Hepatocyte (in vitro differentiated cells): ENCODE results near the gene BAHCC1. TPM values are rescaled to one million over a fixed set of nuclear protein-coding genes. Genes with fewer than 3 reads are reported as not detected.
A peak's percentile ranks its signal among the peaks of the same experiment; 100 is the strongest.

Source experiments
- DNase-seq: peaks from one replicate; pipeline ENCODE4 v3.0.0-alpha.2; 2016; ENCODE audit warnings: low spot score
- H2AFZ ChIP-seq: fragments of 200-600 bp; sonication (generic); 2 replicates; pipeline ENCODE4 v1.6.0; 2016; ENCODE audit warnings: antibody characterized with exemption, mild to moderate bottlenecking
- H3K27ac ChIP-seq: fragments of 200-600 bp; sonication (generic); 2 replicates; pipeline ENCODE4 v1.5.1; 2016; ENCODE audit warnings: mild to moderate bottlenecking
- H3K27me3 ChIP-seq: fragments of 200-600 bp; sonication (generic); 2 replicates; pipeline ENCODE4 v1.6.1; 2016
- H3K36me3 ChIP-seq: fragments of 200-600 bp; sonication (generic); replicated peaks from 2 replicates; pipeline ENCODE4 v1.5.1; 2016; ENCODE audit warnings: low read depth; ENCODE audit not compliant: insufficient read depth
- H3K4me1 ChIP-seq: fragments of 200-600 bp; sonication (generic); 2 replicates; pipeline ENCODE4 v1.5.1; 2016; ENCODE audit warnings: mild to moderate bottlenecking, moderate library complexity; ENCODE audit not compliant: insufficient read depth
- H3K4me2 ChIP-seq: fragments of 200-600 bp; sonication (generic); 2 replicates; pipeline ENCODE4 v1.6.0; 2016
- H3K4me3 ChIP-seq: fragments of 200-600 bp; sonication (generic); 2 replicates; pipeline ENCODE4 v1.5.1; 2016; ENCODE audit warnings: mild to moderate bottlenecking
- H3K79me2 ChIP-seq: fragments of 200-600 bp; sonication (generic); 2 replicates; pipeline ENCODE4 v1.6.0; 2017; ENCODE audit warnings: mild to moderate bottlenecking
- H3K9me2 ChIP-seq: fragments of 200-600 bp; sonication (generic); replicated peaks from 2 replicates; pipeline ENCODE4 v1.6.0; 2017; ENCODE audit warnings: mild to moderate bottlenecking; ENCODE audit not compliant: insufficient read depth
- H3K9me3 ChIP-seq: fragments of 200-600 bp; sonication (generic); 2 replicates; pipeline ENCODE4 v1.5.1; 2016; ENCODE audit warnings: low read depth, mild to moderate bottlenecking
- H4K20me1 ChIP-seq: fragments of 200-600 bp; sonication (generic); 2 replicates; pipeline ENCODE4 v1.6.0; 2016; ENCODE audit warnings: mild to moderate bottlenecking; ENCODE audit not compliant: insufficient read depth, poor library complexity, severe bottlenecking
- EZH2 ChIP-seq: fragments of 200-600 bp; sonication (generic); IDR thresholded peaks from 2 replicates; pipeline ENCODE4 v1.6.1; 2016; ENCODE audit warnings: antibody characterized with exemption, mild to moderate bottlenecking, borderline replicate concordance
- EZH2phosphoT487 ChIP-seq: fragments of 200-600 bp; sonication (generic); IDR thresholded peaks from one replicate; pipeline ENCODE4 v1.6.1; 2018; ENCODE audit warnings: antibody characterized with exemption, mild to moderate bottlenecking, low read depth, moderate library complexity; ENCODE audit not compliant: unreplicated experiment, severe bottlenecking
- WGBS: methylation state at CpG from one replicate; pipeline ENCODE4 v1.1.6; 2016; ENCODE audit warnings: low lambda C conversion rate; ENCODE audit errors: missing lambda C conversion rate; 5-methylcytosine and 5-hydroxymethylcytosine counted together
- polyA plus RNA-seq: library from polyadenylated mRNA; unstranded; fragments of >200 nt; fragmentation: Nextera tagmentation; extraction: Ambion mirVana; gene quantifications from 2 replicates; pipeline ENCODE4 v1.2.1, GENCODE V29; 2016
- total RNA-seq: library from RNA; depleted of rRNA; stranded (reverse); fragments of >200 nt; gene quantifications from 2 replicates; pipeline ENCODE4 v1.2.3, GENCODE V29; 2014
- TF ChIP-seq, protein P1 (sequence below): fragments of 200-600 bp; sonication (generic); IDR thresholded peaks from 2 replicates; pipeline ENCODE4 v1.5.1; 2016; ENCODE audit warnings: antibody characterized with exemption, mild to moderate bottlenecking; ENCODE audit not compliant: poor library complexity

BAHCC1 gene
- total and polyA plus RNA-seq, 2 experiments from 2014 or later, result 6.4 to 6.6 TPM

DNA sequence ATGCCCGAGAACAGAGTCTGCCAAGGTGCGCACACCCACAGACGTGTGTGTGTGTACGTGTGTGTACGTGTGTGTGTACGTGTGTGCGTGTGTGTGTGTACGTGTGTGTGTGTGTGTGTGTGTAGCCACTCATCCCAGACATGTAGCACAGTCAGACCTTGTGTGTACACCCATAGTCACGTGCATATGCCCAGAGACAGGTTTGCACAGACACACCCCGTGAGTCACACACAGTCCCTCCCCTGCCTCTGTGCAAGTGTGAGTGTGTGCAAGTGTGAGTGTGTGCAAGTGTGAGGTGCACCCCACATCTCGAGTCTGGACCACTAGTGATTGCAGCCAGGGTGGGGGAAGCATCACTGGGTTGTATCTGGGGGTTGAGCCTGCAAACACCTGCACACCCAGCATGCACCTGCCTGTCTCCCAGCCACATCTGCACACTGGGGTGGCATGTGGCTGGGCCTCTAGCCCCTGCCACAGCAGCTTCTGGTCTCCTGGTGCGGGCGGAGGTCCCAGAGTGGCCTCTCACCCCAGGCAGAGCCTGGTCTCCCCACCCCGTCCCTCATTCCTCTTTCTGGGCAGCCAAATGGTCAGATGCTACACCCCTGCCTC, 23.6 kb downstream of the BAHCC1 start:
- peaks cover 55% of the 10 kb centered on the region for H3K79me2 ChIP-seq
- H3K27me3 ChIP-seq, result no peaks in the 10 kb centered on the region
- H3K9me2 ChIP-seq, result no peaks in the 10 kb centered on the region
- H3K4me2 ChIP-seq, result peak overlapping the region; percentile 83
- no peaks in the 10 kb centered on the region for H3K9me3 ChIP-seq
- H2AFZ ChIP-seq, result no peak overlapping the region
- peak overlapping the region; percentile 95 for H3K27ac ChIP-seq
- no peak for DNase-seq
- H3K36me3 ChIP-seq, result no peaks in the 10 kb centered on the region
- H4K20me1 ChIP-seq, result peaks cover 8% of the 10 kb centered on the region
- TF ChIP-seq, protein P1, sequence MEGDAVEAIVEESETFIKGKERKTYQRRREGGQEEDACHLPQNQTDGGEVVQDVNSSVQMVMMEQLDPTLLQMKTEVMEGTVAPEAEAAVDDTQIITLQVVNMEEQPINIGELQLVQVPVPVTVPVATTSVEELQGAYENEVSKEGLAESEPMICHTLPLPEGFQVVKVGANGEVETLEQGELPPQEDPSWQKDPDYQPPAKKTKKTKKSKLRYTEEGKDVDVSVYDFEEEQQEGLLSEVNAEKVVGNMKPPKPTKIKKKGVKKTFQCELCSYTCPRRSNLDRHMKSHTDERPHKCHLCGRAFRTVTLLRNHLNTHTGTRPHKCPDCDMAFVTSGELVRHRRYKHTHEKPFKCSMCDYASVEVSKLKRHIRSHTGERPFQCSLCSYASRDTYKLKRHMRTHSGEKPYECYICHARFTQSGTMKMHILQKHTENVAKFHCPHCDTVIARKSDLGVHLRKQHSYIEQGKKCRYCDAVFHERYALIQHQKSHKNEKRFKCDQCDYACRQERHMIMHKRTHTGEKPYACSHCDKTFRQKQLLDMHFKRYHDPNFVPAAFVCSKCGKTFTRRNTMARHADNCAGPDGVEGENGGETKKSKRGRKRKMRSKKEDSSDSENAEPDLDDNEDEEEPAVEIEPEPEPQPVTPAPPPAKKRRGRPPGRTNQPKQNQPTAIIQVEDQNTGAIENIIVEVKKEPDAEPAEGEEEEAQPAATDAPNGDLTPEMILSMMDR, result no peak
- TF ChIP-seq EZH2phosphoT487 (no peak), EZH2 (no peak)
- no peak overlapping the region for H3K4me3 ChIP-seq
- peaks cover 42% of the 10 kb centered on the region for H3K4me1 ChIP-seq
- WGBS, result 79% methylated on average over 13 of the region's 14 CpGs

DNA sequence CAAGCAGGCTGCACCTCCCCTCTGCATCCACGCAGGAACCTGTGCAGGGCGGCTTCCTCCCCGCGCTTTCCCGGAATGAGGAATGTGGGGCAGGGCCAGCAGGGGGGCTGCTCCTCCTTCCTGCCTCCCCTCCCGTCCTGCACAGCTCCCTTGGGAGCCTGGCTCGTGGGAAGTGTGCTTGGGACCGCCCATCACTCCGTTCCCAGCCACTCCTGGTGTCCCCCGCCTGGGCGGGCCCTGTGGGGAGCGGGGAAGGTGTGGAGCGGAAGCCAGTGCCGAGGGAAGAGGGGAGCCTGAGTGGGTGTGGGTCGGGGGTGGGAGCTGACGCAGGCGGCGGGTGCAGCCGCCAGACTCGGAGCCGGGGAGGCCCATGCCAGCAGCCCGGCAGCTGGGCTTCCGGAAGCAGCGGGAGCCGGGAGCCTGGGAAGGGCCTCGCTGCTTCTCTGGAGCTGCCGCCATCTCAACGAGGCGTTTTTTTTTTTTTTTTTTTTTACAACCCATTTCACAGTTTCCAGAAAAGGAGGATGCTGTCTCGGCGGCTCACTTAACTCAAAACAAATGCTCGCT, 24.1 kb downstream of the BAHCC1 start:
- H4K20me1 ChIP-seq, result peaks cover 8% of the 10 kb centered on the region
- no peaks in the 10 kb centered on the region for H3K9me3 ChIP-seq
- DNase-seq, result peak; percentile 89
- peaks cover 56% of the 10 kb centered on the region for H3K79me2 ChIP-seq
- H3K4me2 ChIP-seq, result peak overlapping the region; percentile 83
- no peak overlapping the region for H2AFZ ChIP-seq
- no peaks in the 10 kb centered on the region for H3K36me3 ChIP-seq
- peak overlapping the region; percentile 95 for H3K27ac ChIP-seq
- peaks cover 43% of the 10 kb centered on the region for H3K4me1 ChIP-seq
- no peak for TF ChIP-seq EZH2
- no peak for TF ChIP-seq EZH2phosphoT487
- TF ChIP-seq, protein P1, result no peak
- no peak overlapping the region for H3K4me3 ChIP-seq
- 12% methylated on average over 28 of the region's 32 CpGs for WGBS
- no peaks in the 10 kb centered on the region for H3K27me3 ChIP-seq
- H3K9me2 ChIP-seq, result no peaks in the 10 kb centered on the region

DNA sequence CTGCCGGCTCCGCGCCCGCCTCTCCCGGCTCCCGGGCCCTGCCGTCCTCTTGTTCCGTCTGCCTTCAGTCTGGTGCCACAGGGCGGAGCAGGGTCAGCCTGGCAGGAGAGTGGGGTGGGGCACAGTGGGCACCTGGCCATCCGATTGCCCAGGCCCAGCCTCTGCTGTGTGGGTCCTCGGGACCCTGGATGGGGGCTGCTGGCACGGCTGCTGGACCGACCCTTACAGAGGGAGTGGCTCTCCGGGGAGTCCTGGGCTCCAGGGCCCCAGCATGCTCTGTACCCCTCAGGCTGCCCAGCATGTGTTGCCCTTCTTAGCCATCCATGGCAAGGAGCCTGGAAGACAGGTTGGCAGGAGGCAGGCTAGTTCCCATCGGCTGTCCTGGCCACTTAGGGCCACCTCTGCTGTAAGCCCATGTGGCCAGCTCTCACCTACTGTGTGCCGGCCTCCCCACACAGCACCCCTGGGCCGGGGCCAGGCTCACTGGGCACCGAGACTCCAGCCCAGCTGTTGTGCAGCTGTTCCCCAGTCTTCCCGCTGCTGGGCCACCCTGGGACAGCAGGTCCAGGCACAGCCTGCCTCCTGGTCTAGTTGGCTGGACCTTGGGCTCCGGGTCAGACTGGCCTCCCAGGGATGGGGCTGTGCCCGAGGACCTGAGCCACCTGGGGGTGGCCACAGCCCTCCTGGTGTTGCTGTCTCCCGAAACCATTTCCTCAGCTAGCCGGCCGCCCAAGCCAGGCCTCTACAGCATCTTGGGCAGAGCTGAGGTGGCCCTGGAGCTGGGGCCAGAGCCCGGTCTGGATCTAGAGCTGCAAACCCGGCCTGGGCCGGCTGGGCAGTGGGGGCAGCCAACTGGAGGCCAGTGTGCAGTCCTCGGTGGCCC, 24.9 kb downstream of the BAHCC1 start:
- Histone ChIP-seq H3K36me3 (no peaks in the 10 kb centered on the region), H3K9me2 (no peaks in the 10 kb centered on the region), H3K4me2 (peak overlapping the region; percentile 83), H3K9me3 (no peaks in the 10 kb centered on the region), H3K79me2 (peaks cover 56% of the 10 kb centered on the region), H3K4me1 (peaks cover 43% of the 10 kb centered on the region), H3K27ac (peak overlapping the region; percentile 95), H3K4me3 (no peak overlapping the region), H3K27me3 (no peaks in the 10 kb centered on the region), H2AFZ (no peak overlapping the region), H4K20me1 (peaks cover 8% of the 10 kb centered on the region)
- WGBS, result 71% methylated on average over 28 of the region's 28 CpGs
- no peak for TF ChIP-seq EZH2phosphoT487
- TF ChIP-seq EZH2, result no peak
- TF ChIP-seq, protein P1, result no peak
- DNase-seq, result no peak
